ENCODE measurements around the gene ZNF577.

ZNF577 gene

GRCh38 chr19:51861870-51862622 lies 25.7 kb downstream of the ZNF577 start:
- DNase-seq, result no peak

GRCh38 chr19:51837145-51837544 lies 50.6 kb downstream of the ZNF577 start:
- DNase-seq, result no peak

- DNase-seq, result no peak
Measured at GRCh38 chr19:51830274-51830673, 57.5 kb downstream of the ZNF577 start.

- no peak for DNase-seq
Measured at GRCh38 chr19:51824281-51825005, 63.3 kb downstream of the ZNF577 start.

GRCh38 chr19:51822946-51823345 lies 64.8 kb downstream of the ZNF577 start:
- no peak for DNase-seq

- DNase-seq, result no peak
Measured at GRCh38 chr19:51822325-51822724, 65.4 kb downstream of the ZNF577 start.

- no peak for DNase-seq
Measured at GRCh38 chr19:51821921-51822320, 65.8 kb downstream of the ZNF577 start.

GRCh38 chr19:51821456-51821855 lies 66.3 kb downstream of the ZNF577 start:
- DNase-seq, result no peak
